Thoracic aorta (tissue), 2 donors: ENCODE data around the gene SNAPC2. TPM values are rescaled to one million over a fixed set of nuclear protein-coding genes. Genes with fewer than 3 reads are reported as not detected.

Experiments used
- ATAC-seq: fragments of 150-250 bp; one replicate; pipeline ENCODE4 v1.8.0; 2017; ENCODE audit warnings: low read depth; ENCODE audit not compliant: insufficient number of reproducible peaks, low FRiP score
- DNase-seq: peaks from one replicate; pipeline ENCODE4 v3.0.0-alpha.2; 2020; ENCODE audit warnings: low spot score
- H3K27ac ChIP-seq, 2 donors: fragments of 200-600 bp; sonication (generic); 1 replicate in 1 of 2; 2 replicates in 1 of 2; pipeline ENCODE4 v1.5.1; 2016; ENCODE audit warnings: mild to moderate bottlenecking in 2 of 2, moderate library complexity in 2 of 2
- H3K27me3 ChIP-seq: fragments of 200-600 bp; sonication (generic); replicated peaks from 2 replicates; pipeline ENCODE4 v1.6.0; 2016; ENCODE audit warnings: mild to moderate bottlenecking; ENCODE audit not compliant: insufficient read depth
- H3K36me3 ChIP-seq: fragments of 200-600 bp; sonication (generic); one replicate; pipeline ENCODE4 v1.5.1; 2016
- H3K4me1 ChIP-seq, 2 donors: fragments of 200-600 bp; sonication (generic); 1 replicate in 1 of 2; 2 replicates in 1 of 2; pipeline versions ENCODE4 v1.5.1 to v1.6.0; 2016; ENCODE audit warnings: low read depth in 2 of 2, mild to moderate bottlenecking in 1 of 2; ENCODE audit not compliant: control insufficient read depth in 1 of 2
- H3K4me3 ChIP-seq: fragments of 200-600 bp; sonication (generic); 2 replicates; pipeline ENCODE4 v1.5.1; 2016; ENCODE audit warnings: mild to moderate bottlenecking
- H3K9me3 ChIP-seq: fragments of 200-600 bp; sonication (generic); 2 replicates; pipeline ENCODE4 v1.5.1; 2016
- CTCF ChIP-seq: fragments of 200-600 bp; sonication (generic); IDR thresholded peaks from one replicate; pipeline ENCODE4 v1.5.1; 2019; ENCODE audit warnings: antibody characterized with exemption
- total RNA-seq, 2 donors: library from RNA; depleted of rRNA; stranded (reverse); fragments of >200 nt; gene quantifications; one replicate each; pipeline versions ENCODE4 v1.1.0 to v1.2.3, GENCODE V29; 2016

The SNAPC2 gene
- total RNA-seq, 2 donors from 2014 or later = 13.3 to 26.1 TPM

GRCh38 chr19:7900401-7900870, 19.7 kb upstream of the SNAPC2 start:
- no peak overlapping the region for H3K27ac ChIP-seq
- H3K36me3 ChIP-seq = no peaks in the 10 kb centered on the region
- no peak overlapping the region for H3K4me3 ChIP-seq
- no peak for ATAC-seq
- TF ChIP-seq CTCF = no peak
- H3K9me3 ChIP-seq = no peaks in the 10 kb centered on the region
- DNase-seq = no peak
- no peaks in the 10 kb centered on the region for H3K27me3 ChIP-seq
- peaks cover 15 to 21% of the 10 kb centered on the region in 2 donors for H3K4me1 ChIP-seq

- DNase-seq (no peak), ATAC-seq (no peak)
- Histone ChIP-seq H3K27me3 (no peaks in the 10 kb centered on the region), H3K27ac (no peak overlapping the region), H3K9me3 (no peaks in the 10 kb centered on the region), H3K4me1 (peaks cover 15 to 26% of the 10 kb centered on the region in 2 donors), H3K36me3 (no peaks in the 10 kb centered on the region), H3K4me3 (no peak overlapping the region)
- TF ChIP-seq CTCF = no peak
Observed at GRCh38 chr19:7900931-7901330, 19.2 kb upstream of the SNAPC2 start.

GRCh38 chr19:7901337-7901736, 18.8 kb upstream of the SNAPC2 start:
- H3K36me3 ChIP-seq = no peaks in the 10 kb centered on the region
- no peaks in the 10 kb centered on the region for H3K27me3 ChIP-seq
- TF ChIP-seq CTCF = no peak
- DNase-seq (no peak), ATAC-seq (no peak)
- peaks cover 15 to 30% of the 10 kb centered on the region in 2 donors for H3K4me1 ChIP-seq
- H3K4me3 ChIP-seq = no peak overlapping the region
- H3K9me3 ChIP-seq = no peaks in the 10 kb centered on the region
- no peak overlapping the region for H3K27ac ChIP-seq

GRCh38 chr19:7902796-7903243, 17.3 kb upstream of the SNAPC2 start:
- no peak for TF ChIP-seq CTCF
- peak overlapping the region; percentile 90 for H3K4me3 ChIP-seq
- H3K27me3 ChIP-seq = no peaks in the 10 kb centered on the region
- no peak for ATAC-seq
- H3K4me1 ChIP-seq = peaks cover 18 to 43% of the 10 kb centered on the region in 2 donors
- peak overlapping the region; percentile 72 to 74 for H3K27ac ChIP-seq
- DNase-seq = no peak
- no peaks in the 10 kb centered on the region for H3K9me3 ChIP-seq
- no peaks in the 10 kb centered on the region for H3K36me3 ChIP-seq

- peak; percentile 99 for DNase-seq
- H3K4me3 ChIP-seq = peak within 1 kb of the TSS; percentile 90
- H3K27me3 ChIP-seq = no peaks in the 10 kb centered on the region
- peak; percentile 91 for ATAC-seq
- no peaks in the 10 kb centered on the region for H3K36me3 ChIP-seq
- no peaks in the 10 kb centered on the region for H3K9me3 ChIP-seq
- peak; percentile 44 for TF ChIP-seq CTCF
- H3K4me1 ChIP-seq = peaks cover 18 to 43% of the 10 kb centered on the region in 2 donors
- peak within 1 kb of the TSS; percentile 72 to 74 for H3K27ac ChIP-seq
Observed at GRCh38 chr19:7903244-7904073, 16.7 kb upstream of the SNAPC2 start, which contains the start of gene MAP2K7. TSS of gene MAP2K7 (plus strand) at chr19:7903877. CDS start at chr19:7903945, 68 bp downstream.
